Measurements from ENCODE around the gene TSPAN3.

TSPAN3 gene

DNA sequence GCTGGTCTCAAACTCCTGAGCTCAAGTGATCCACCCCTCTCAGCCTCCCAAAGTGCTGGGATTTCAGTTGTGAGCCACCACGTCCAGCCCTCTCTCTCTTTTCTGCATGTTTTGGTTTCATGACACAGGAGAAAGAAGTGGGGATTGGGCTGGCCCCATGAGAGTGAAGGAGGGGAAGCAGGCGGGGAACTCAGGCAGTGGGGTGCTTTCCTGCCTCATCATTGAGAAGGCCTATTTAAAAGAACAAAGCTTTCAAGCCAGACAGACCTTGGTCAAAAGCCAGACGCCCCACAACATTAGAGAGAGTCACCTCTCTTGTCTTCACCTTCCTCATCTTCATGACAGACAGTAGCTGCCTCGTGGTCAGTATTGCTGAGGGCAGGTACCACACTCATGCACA lies 60.1 kb downstream of the TSPAN3 start:
- no peaks in the 10 kb centered on the region for H3K27me3 ChIP-seq (ENCODE audit: insufficient read depth, poor library complexity, severe bottlenecking)
- H3K4me3 ChIP-seq (replicated peaks; ENCODE audit: insufficient read depth, low read length) = no peak overlapping the region
- TF ChIP-seq GABPA (IDR thresholded peaks at IDR 0.05; ENCODE audit: low read depth) (no peak), SPI1 (IDR thresholded peaks at IDR 0.05; ENCODE audit: borderline replicate concordance, low read depth) (no peak), CTCF (IDR thresholded peaks at IDR 0.05; ENCODE audit: insufficient read depth, low read length) (no peak), POLR2AphosphoS5 (IDR thresholded peaks at IDR 0.05; ENCODE audit: low read depth) (no peak)
- TF ChIP-seq, protein P1, sequence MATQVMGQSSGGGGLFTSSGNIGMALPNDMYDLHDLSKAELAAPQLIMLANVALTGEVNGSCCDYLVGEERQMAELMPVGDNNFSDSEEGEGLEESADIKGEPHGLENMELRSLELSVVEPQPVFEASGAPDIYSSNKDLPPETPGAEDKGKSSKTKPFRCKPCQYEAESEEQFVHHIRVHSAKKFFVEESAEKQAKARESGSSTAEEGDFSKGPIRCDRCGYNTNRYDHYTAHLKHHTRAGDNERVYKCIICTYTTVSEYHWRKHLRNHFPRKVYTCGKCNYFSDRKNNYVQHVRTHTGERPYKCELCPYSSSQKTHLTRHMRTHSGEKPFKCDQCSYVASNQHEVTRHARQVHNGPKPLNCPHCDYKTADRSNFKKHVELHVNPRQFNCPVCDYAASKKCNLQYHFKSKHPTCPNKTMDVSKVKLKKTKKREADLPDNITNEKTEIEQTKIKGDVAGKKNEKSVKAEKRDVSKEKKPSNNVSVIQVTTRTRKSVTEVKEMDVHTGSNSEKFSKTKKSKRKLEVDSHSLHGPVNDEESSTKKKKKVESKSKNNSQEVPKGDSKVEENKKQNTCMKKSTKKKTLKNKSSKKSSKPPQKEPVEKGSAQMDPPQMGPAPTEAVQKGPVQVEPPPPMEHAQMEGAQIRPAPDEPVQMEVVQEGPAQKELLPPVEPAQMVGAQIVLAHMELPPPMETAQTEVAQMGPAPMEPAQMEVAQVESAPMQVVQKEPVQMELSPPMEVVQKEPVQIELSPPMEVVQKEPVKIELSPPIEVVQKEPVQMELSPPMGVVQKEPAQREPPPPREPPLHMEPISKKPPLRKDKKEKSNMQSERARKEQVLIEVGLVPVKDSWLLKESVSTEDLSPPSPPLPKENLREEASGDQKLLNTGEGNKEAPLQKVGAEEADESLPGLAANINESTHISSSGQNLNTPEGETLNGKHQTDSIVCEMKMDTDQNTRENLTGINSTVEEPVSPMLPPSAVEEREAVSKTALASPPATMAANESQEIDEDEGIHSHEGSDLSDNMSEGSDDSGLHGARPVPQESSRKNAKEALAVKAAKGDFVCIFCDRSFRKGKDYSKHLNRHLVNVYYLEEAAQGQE (IDR thresholded peaks at IDR 0.05; ENCODE audit: insufficient replicate concordance, low read depth) = no peak
- no peak overlapping the region for H3K27ac ChIP-seq (replicated peaks)
- DNase-seq (ENCODE audit: low read depth in 1 of 2, low spot score in 1 of 2) = no peak

DNA sequence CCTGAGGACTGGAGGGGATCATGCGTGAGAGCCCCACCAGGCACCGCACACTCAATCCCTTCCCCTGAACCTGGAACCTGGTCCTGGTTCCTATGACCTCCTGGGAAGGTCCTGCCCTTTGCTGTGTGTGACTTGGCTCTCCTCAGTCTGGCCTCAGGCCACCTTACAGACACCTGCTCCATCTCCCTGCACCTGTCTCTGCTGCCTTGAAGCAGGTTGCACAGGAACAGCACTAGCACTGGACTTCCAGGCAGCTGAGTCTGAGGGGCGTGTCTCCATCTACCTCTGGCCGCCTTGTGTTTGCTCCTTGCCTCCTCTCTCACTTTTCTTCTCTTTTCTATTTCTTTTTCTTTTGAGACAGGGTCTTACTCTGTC lies 60.6 kb downstream of the TSPAN3 start:
- Histone ChIP-seq H3K4me3 (replicated peaks; ENCODE audit: insufficient read depth, low read length) (no peak overlapping the region), H3K27me3 (ENCODE audit: insufficient read depth, poor library complexity, severe bottlenecking) (no peaks in the 10 kb centered on the region), H3K27ac (replicated peaks) (no peak overlapping the region)
- no peak for DNase-seq (ENCODE audit: low read depth in 1 of 2, low spot score in 1 of 2)
- TF ChIP-seq SPI1 (IDR thresholded peaks at IDR 0.05; ENCODE audit: borderline replicate concordance, low read depth) (no peak), GABPA (IDR thresholded peaks at IDR 0.05; ENCODE audit: low read depth) (no peak), CTCF (IDR thresholded peaks at IDR 0.05; ENCODE audit: insufficient read depth, low read length) (no peak), POLR2AphosphoS5 (IDR thresholded peaks at IDR 0.05; ENCODE audit: low read depth) (no peak)
- TF ChIP-seq, protein P1 (IDR thresholded peaks at IDR 0.05; ENCODE audit: insufficient replicate concordance, low read depth) = no peak

- no peak overlapping the region for H3K4me3 ChIP-seq (replicated peaks; ENCODE audit: insufficient read depth, low read length)
- DNase-seq (ENCODE audit: low read depth in 1 of 2, low spot score in 1 of 2) = no peak
- H3K27ac ChIP-seq (replicated peaks) = no peak overlapping the region
- no peaks in the 10 kb centered on the region for H3K27me3 ChIP-seq (ENCODE audit: insufficient read depth, poor library complexity, severe bottlenecking)
- TF ChIP-seq GABPA (IDR thresholded peaks at IDR 0.05; ENCODE audit: low read depth) = no peak
- TF ChIP-seq SPI1 (IDR thresholded peaks at IDR 0.05; ENCODE audit: borderline replicate concordance, low read depth) = no peak
- no peak for TF ChIP-seq CTCF (IDR thresholded peaks at IDR 0.05; ENCODE audit: insufficient read depth, low read length)
- TF ChIP-seq, protein P1 (IDR thresholded peaks at IDR 0.05; ENCODE audit: insufficient replicate concordance, low read depth) = no peak
- no peak for TF ChIP-seq POLR2AphosphoS5 (IDR thresholded peaks at IDR 0.05; ENCODE audit: low read depth)
Observed at GRCh38 chr15:77009646-77010311, 61.1 kb downstream of the TSPAN3 start.
